Measurements from ENCODE around the gene ATP2C2. TPM values are rescaled to one million over a fixed set of nuclear protein-coding genes. Genes with fewer than 3 reads are reported as not detected.

The ATP2C2 gene
- polyA plus RNA-seq, 1 of the 3 experiments (the other 2 are of a cell fraction): 0.33 TPM

- no peaks in the 10 kb centered on the region; a peak in 1 of 4 replicates for H3K4me1 ChIP-seq (ENCODE audit: control insufficient read depth in 1 of 2, insufficient read depth in 2 of 2, low read depth in 1 of 2, low read length in 1 of 2)
- TF ChIP-seq USF1 (IDR thresholded peaks at IDR 0.05; ENCODE audit: borderline replicate concordance, low read depth) (no peak), TEAD4 (IDR thresholded peaks at IDR 0.05; ENCODE audit: borderline replicate concordance, insufficient read depth) (no peak), PBX3 (IDR thresholded peaks at IDR 0.05) (no peak)
- H3K9me3 ChIP-seq: no peaks in the 10 kb centered on the region
- H3K27me3 ChIP-seq (ENCODE audit: insufficient read depth): no peaks in the 10 kb centered on the region
- CTCF ChIA-PET: interaction anchor here (0.8 to 4.7 kb wide), 12 partner anchors 12 to 525 kb away, joined by 3 to 67 read pairs (median 4); partner anchors contain the start of gene TAF1C
- POLR2A ChIA-PET: no interaction called here
- H3K9ac ChIP-seq: no peak overlapping the region
- no peaks in the 10 kb centered on the region for H3K9me2 ChIP-seq
- H3K4me3 ChIP-seq (ENCODE audit: low read depth in 2 of 2, low read length in 1 of 2): no peak overlapping the region
- H3K79me2 ChIP-seq (ENCODE audit: insufficient read depth): no peaks in the 10 kb centered on the region; the same call in 1 of the 2 replicates
- H4K20me1 ChIP-seq (ENCODE audit: insufficient read depth): peaks cover 4% of the 10 kb centered on the region; the same call in 1 of the 2 replicates
- H3K4me2 ChIP-seq: no peak overlapping the region
- peak; percentile 66 for DNase-seq
- H3F3A ChIP-seq (replicated peaks; ENCODE audit: insufficient read depth): peaks cover 15% of the 10 kb centered on the region
- no peak overlapping the region for H3K27ac ChIP-seq (ENCODE audit: low read depth in 2 of 2, low read length in 1 of 2)
- 92% methylated on average over 26 of the region's 33 CpGs for WGBS (ENCODE audit: low lambda C conversion rate)
- H3K36me3 ChIP-seq (replicated peaks in 1 of 2; ENCODE audit: control insufficient read depth in 1 of 2, insufficient read depth in 2 of 2, low read length in 1 of 2): peaks cover 22 to 36% of the 10 kb centered on the region in 2 experiments
- H2AFZ ChIP-seq (ENCODE audit: low read depth): no peak overlapping the region
Observed at GRCh38 chr16:84482001-84482891, 113.9 kb downstream of the ATP2C2 start.

- no peak overlapping the region for H3K4me2 ChIP-seq
- peaks cover 11% of the 10 kb centered on the region for H3F3A ChIP-seq (replicated peaks; ENCODE audit: insufficient read depth)
- H3K79me2 ChIP-seq (ENCODE audit: insufficient read depth): no peaks in the 10 kb centered on the region
- DNase-seq: no peak
- H3K9ac ChIP-seq: no peak overlapping the region
- ChIA-PET POLR2A (no interaction called here), CTCF (interaction anchor here (0.8 to 4.7 kb wide), 25 partner anchors 9 to 526 kb away, joined by 3 to 67 read pairs (median 5); partner anchors contain the start of gene TAF1C)
- TF ChIP-seq TAF1 (IDR thresholded peaks at IDR 0.05; ENCODE audit: borderline replicate concordance, low read depth, low read length): no peak
- H3K9me3 ChIP-seq: no peaks in the 10 kb centered on the region
- H3K27ac ChIP-seq (ENCODE audit: low read depth in 2 of 2, low read length in 1 of 2): no peak overlapping the region
- H2AFZ ChIP-seq (ENCODE audit: low read depth): no peak overlapping the region
- peaks cover 4% of the 10 kb centered on the region; the same call in 1 of the 2 replicates for H4K20me1 ChIP-seq (ENCODE audit: insufficient read depth)
- 94% methylated on average over 19 of the region's 25 CpGs for WGBS (ENCODE audit: low lambda C conversion rate)
- no peaks in the 10 kb centered on the region for H3K27me3 ChIP-seq (ENCODE audit: insufficient read depth)
- no peaks in the 10 kb centered on the region; a peak in 1 of 4 replicates for H3K4me1 ChIP-seq (ENCODE audit: control insufficient read depth in 1 of 2, insufficient read depth in 2 of 2, low read depth in 1 of 2, low read length in 1 of 2)
- H3K4me3 ChIP-seq (ENCODE audit: low read depth in 2 of 2, low read length in 1 of 2): no peak overlapping the region
- H3K9me2 ChIP-seq: no peaks in the 10 kb centered on the region
- H3K36me3 ChIP-seq (replicated peaks in 1 of 2; ENCODE audit: control insufficient read depth in 1 of 2, insufficient read depth in 2 of 2, low read length in 1 of 2): peaks cover 30 to 39% of the 10 kb centered on the region in 2 experiments
Observed at GRCh38 chr16:84482951-84483881, 114.9 kb downstream of the ATP2C2 start.

All from SK-N-SH (cell line).